ENCODE results near the gene CAMTA1.
"Not testable (repeated sequence)": the region's sequence is repeated elsewhere in the genome, so short reads cannot be mapped to it uniquely, and the experiment has no call there.

Gene CAMTA1

GRCh38 chr1:7376676-7377075 is 591.4 kb downstream of the CAMTA1 start:
- Histone ChIP-seq H2BK120ac (ENCODE audit: insufficient read depth, low read length, poor library complexity) (no peak overlapping the region), H2BK12ac (ENCODE audit: low read length) (no peak overlapping the region), H2AFZ (ENCODE audit: insufficient read depth, low read length, poor library complexity) (no peak overlapping the region), H2BK5ac (ENCODE audit: low read depth, low read length, poor library complexity) (no peak overlapping the region), H3K79me1 (ENCODE audit: low read length) (peaks cover 4% of the 10 kb centered on the region), H3K9me3 (ENCODE audit: insufficient read depth, low read depth, low read length) (no peaks in the 10 kb centered on the region), H3K27me3 (ENCODE audit: insufficient read depth, low read length) (no peaks in the 10 kb centered on the region), H3K4me1 (ENCODE audit: control insufficient read depth in 1 of 2, insufficient read depth in 2 of 2, low read length in 2 of 2) (peaks cover 3 to 4% of the 10 kb centered on the region in 2 experiments), H3K23ac (ENCODE audit: low read length) (no peak overlapping the region), H3K27ac (ENCODE audit: low read depth, low read length) (no peak overlapping the region), H3K4me2 (ENCODE audit: low read length) (no peak overlapping the region), H3K4me3 (ENCODE audit: low read depth, low read length) (no peak overlapping the region), H4K8ac (ENCODE audit: low read depth, low read length) (no peak overlapping the region), H4K91ac (ENCODE audit: low read depth, low read length) (no peak overlapping the region), H3K9ac (ENCODE audit: low read length) (no peak overlapping the region), H4K12ac (ENCODE audit: low read depth, low read length) (no peak overlapping the region), H3K4ac (ENCODE audit: low read depth, low read length) (no peak overlapping the region), H2AK5ac (ENCODE audit: low read length) (no peak overlapping the region), H3K36me3 (ENCODE audit: control insufficient read depth in 1 of 2, insufficient read depth in 2 of 2, low read length in 2 of 2) (no peaks in the 10 kb centered on the region), H3K79me2 (ENCODE audit: control insufficient read depth, insufficient read depth, low read length, poor library complexity) (no peaks in the 10 kb centered on the region), H3K14ac (ENCODE audit: low read length) (no peak overlapping the region), H3K18ac (ENCODE audit: low read length) (no peak overlapping the region)
- DNase-seq = no peak
- no CpG with 5 or more reads among the region's 4 CpGs for WGBS (ENCODE audit: extremely low coverage, insufficient coverage, insufficient read length)

DNA sequence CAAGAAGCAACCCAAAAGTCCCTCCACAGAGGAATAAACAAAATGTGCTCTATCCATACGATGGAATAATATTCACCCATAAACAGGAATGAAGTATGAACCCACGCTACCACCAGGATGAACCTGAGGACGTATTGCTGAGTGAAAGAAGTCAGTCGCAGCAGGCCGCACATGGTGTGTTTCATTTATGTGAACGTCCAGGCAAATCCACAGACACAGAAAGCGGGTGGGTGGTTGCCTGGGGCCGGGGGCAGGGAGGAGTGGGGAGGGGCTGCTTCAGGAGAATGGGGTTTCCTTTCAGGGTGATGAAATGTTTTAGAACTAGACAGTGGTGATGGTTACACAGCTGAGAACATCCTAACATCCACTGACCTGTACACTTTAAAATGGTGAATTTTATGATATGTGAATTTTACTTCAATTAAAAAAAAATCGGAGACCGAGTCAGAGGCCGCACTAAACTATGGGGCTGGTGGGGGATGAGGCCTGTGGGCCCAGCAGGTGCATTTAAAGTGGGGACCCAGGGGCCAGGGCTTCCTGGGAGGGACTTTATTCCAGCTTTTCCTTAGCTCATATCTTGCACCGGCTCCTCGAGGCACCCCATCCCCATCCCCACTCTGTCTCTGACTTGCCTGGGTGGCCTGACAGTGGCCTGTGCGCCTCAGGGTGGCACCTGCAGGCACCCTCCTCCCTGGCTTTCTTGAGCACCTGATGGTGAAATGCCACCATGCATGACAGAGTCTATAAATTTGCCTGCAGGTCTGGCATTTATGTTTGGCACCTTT is 593.3 kb downstream of the CAMTA1 start:
- H3K4me3 ChIP-seq (ENCODE audit: low read depth, low read length) = no peak overlapping the region
- H3K14ac ChIP-seq (ENCODE audit: low read length) = no peak overlapping the region
- H3K36me3 ChIP-seq (ENCODE audit: control insufficient read depth in 1 of 2, insufficient read depth in 2 of 2, low read length in 2 of 2) = no peaks in the 10 kb centered on the region
- DNase-seq = no peak
- H2BK12ac ChIP-seq (ENCODE audit: low read length) = peak overlapping the region; percentile 63
- no peak overlapping the region for H3K4me2 ChIP-seq (ENCODE audit: low read length)
- no peak overlapping the region for H2BK120ac ChIP-seq (ENCODE audit: insufficient read depth, low read length, poor library complexity)
- H3K27me3 ChIP-seq (ENCODE audit: insufficient read depth, low read length) = no peaks in the 10 kb centered on the region
- H3K79me2 ChIP-seq (ENCODE audit: control insufficient read depth, insufficient read depth, low read length, poor library complexity) = no peaks in the 10 kb centered on the region
- no peak overlapping the region for H4K91ac ChIP-seq (ENCODE audit: low read depth, low read length)
- H2AFZ ChIP-seq (ENCODE audit: insufficient read depth, low read length, poor library complexity) = no peak overlapping the region
- H3K23ac ChIP-seq (ENCODE audit: low read length) = no peak overlapping the region
- H3K9me3 ChIP-seq (ENCODE audit: insufficient read depth, low read depth, low read length) = no peaks in the 10 kb centered on the region
- peak overlapping the region; percentile 65 for H2AK5ac ChIP-seq (ENCODE audit: low read length)
- H3K9ac ChIP-seq (ENCODE audit: low read length) = no peak overlapping the region
- H3K18ac ChIP-seq (ENCODE audit: low read length) = no peak overlapping the region
- H4K12ac ChIP-seq (ENCODE audit: low read depth, low read length) = no peak overlapping the region
- peaks cover 4% of the 10 kb centered on the region for H3K79me1 ChIP-seq (ENCODE audit: low read length)
- no peak overlapping the region for H3K4ac ChIP-seq (ENCODE audit: low read depth, low read length)
- H3K27ac ChIP-seq (ENCODE audit: low read depth, low read length) = no peak overlapping the region
- peaks cover 3 to 4% of the 10 kb centered on the region in 2 experiments for H3K4me1 ChIP-seq (ENCODE audit: control insufficient read depth in 1 of 2, insufficient read depth in 2 of 2, low read length in 2 of 2)
- no peak overlapping the region for H4K8ac ChIP-seq (ENCODE audit: low read depth, low read length)
- H2BK5ac ChIP-seq (ENCODE audit: low read depth, low read length, poor library complexity) = no peak overlapping the region
- WGBS (ENCODE audit: extremely low coverage, insufficient coverage, insufficient read length) = no CpG with 5 or more reads among the region's 14 CpGs

- H3K79me1 ChIP-seq (ENCODE audit: low read length) = peaks cover 4% of the 10 kb centered on the region
- H2AK5ac ChIP-seq (ENCODE audit: low read length) = no peak overlapping the region
- peak overlapping the region; percentile 8 for H2BK120ac ChIP-seq (ENCODE audit: insufficient read depth, low read length, poor library complexity)
- peak overlapping the region; percentile 37 for H3K4me2 ChIP-seq (ENCODE audit: low read length)
- H3K4me3 ChIP-seq (ENCODE audit: low read depth, low read length) = no peak overlapping the region
- peak overlapping the region; percentile 21 for H2BK5ac ChIP-seq (ENCODE audit: low read depth, low read length, poor library complexity)
- H2BK12ac ChIP-seq (ENCODE audit: low read length) = no peak overlapping the region
- H3K9ac ChIP-seq (ENCODE audit: low read length) = no peak overlapping the region
- H3K27ac ChIP-seq (ENCODE audit: low read depth, low read length) = peak overlapping the region; percentile 53
- no peak overlapping the region for H3K4ac ChIP-seq (ENCODE audit: low read depth, low read length)
- H3K36me3 ChIP-seq (ENCODE audit: control insufficient read depth in 1 of 2, insufficient read depth in 2 of 2, low read length in 2 of 2) = no peaks in the 10 kb centered on the region
- H3K9me3 ChIP-seq (ENCODE audit: insufficient read depth, low read depth, low read length) = no peaks in the 10 kb centered on the region
- H3K18ac ChIP-seq (ENCODE audit: low read length) = peak overlapping the region; percentile 44
- H4K12ac ChIP-seq (ENCODE audit: low read depth, low read length) = no peak overlapping the region
- DNase-seq = no peak
- peak overlapping the region; percentile 32 for H4K8ac ChIP-seq (ENCODE audit: low read depth, low read length)
- no peak overlapping the region for H3K14ac ChIP-seq (ENCODE audit: low read length)
- H2AFZ ChIP-seq (ENCODE audit: insufficient read depth, low read length, poor library complexity) = peak overlapping the region; percentile 17
- no peak overlapping the region for H3K23ac ChIP-seq (ENCODE audit: low read length)
- H3K79me2 ChIP-seq (ENCODE audit: control insufficient read depth, insufficient read depth, low read length, poor library complexity) = no peaks in the 10 kb centered on the region
- H4K91ac ChIP-seq (ENCODE audit: low read depth, low read length) = peak overlapping the region; percentile 8
- no CpG with 5 or more reads among the region's 18 CpGs for WGBS (ENCODE audit: extremely low coverage, insufficient coverage, insufficient read length)
- peaks cover 3 to 4% of the 10 kb centered on the region in 2 experiments for H3K4me1 ChIP-seq (ENCODE audit: control insufficient read depth in 1 of 2, insufficient read depth in 2 of 2, low read length in 2 of 2)
- no peaks in the 10 kb centered on the region for H3K27me3 ChIP-seq (ENCODE audit: insufficient read depth, low read length)
Observed at GRCh38 chr1:7379441-7379971, 594.3 kb downstream of the CAMTA1 start.

DNA sequence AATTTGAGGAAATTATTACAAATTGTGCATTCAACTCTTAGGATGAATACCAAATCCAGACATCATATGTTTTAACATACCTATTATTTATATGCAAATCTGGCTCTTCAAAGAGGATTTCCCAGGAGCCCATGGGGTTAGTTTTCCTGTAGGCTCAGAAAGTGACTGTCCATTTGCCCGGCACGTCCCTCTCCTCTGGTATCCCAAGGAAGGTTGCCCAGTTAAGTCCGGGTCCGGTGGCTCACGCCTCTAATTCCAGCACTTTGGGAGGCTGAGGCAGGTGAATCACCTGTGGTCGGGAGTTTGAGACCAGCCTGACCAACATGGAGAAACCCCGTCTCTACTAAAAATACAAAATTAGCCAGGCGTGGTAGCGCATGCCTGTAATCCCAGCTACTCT is 594.8 kb downstream of the CAMTA1 start:
- not testable (repeated sequence) for H3K23ac ChIP-seq (ENCODE audit: low read length); H4K12ac ChIP-seq (ENCODE audit: low read depth, low read length); H3K27ac ChIP-seq (ENCODE audit: low read depth, low read length); H2BK12ac ChIP-seq (ENCODE audit: low read length); H2BK5ac ChIP-seq (ENCODE audit: low read depth, low read length, poor library complexity); DNase-seq; H3K4ac ChIP-seq (ENCODE audit: low read depth, low read length); H3K14ac ChIP-seq (ENCODE audit: low read length); H3K4me1 ChIP-seq (ENCODE audit: control insufficient read depth in 1 of 2, insufficient read depth in 2 of 2, low read length in 2 of 2); H3K4me2 ChIP-seq (ENCODE audit: low read length); H2AK5ac ChIP-seq (ENCODE audit: low read length); H3K79me1 ChIP-seq (ENCODE audit: low read length); H4K91ac ChIP-seq (ENCODE audit: low read depth, low read length); H2BK120ac ChIP-seq (ENCODE audit: insufficient read depth, low read length, poor library complexity); H3K4me3 ChIP-seq (ENCODE audit: low read depth, low read length); H3K36me3 ChIP-seq (ENCODE audit: control insufficient read depth in 1 of 2, insufficient read depth in 2 of 2, low read length in 2 of 2); H3K79me2 ChIP-seq (ENCODE audit: control insufficient read depth, insufficient read depth, low read length, poor library complexity); H4K8ac ChIP-seq (ENCODE audit: low read depth, low read length); H3K18ac ChIP-seq (ENCODE audit: low read length); H2AFZ ChIP-seq (ENCODE audit: insufficient read depth, low read length, poor library complexity); H3K9me3 ChIP-seq (ENCODE audit: insufficient read depth, low read depth, low read length); H3K9ac ChIP-seq (ENCODE audit: low read length); H3K27me3 ChIP-seq (ENCODE audit: insufficient read depth, low read length)
- WGBS (ENCODE audit: extremely low coverage, insufficient coverage, insufficient read length) = no CpG with 5 or more reads among the region's 9 CpGs
